HG03097 (cell line): ENCODE results near the gene GATB.

Source experiments
- ATAC-seq: cut with Tn5 transposase; IDR thresholded peaks from one replicate; pipeline ENCODE4 v1.9.1; 2021; ENCODE audit not compliant: unreplicated experiment, low FRiP score

Gene GATB

DNA sequence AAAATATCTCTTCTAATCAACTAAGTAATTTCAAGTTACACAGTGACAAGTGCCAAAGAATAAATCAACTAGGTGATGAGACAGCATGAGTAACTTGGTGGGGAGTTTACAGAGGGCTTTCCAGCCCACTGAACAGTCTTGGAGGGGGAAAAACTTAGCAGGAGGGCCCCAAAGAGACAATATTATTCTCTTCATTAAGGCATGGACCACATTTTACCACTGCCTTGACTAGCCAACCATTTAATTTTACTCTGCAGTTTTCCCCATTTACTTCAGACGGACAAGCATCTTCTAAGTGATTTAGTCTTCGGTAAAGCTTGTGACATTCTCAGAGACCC lies 25.3 kb upstream of the GATB start:
- no peak for ATAC-seq

DNA sequence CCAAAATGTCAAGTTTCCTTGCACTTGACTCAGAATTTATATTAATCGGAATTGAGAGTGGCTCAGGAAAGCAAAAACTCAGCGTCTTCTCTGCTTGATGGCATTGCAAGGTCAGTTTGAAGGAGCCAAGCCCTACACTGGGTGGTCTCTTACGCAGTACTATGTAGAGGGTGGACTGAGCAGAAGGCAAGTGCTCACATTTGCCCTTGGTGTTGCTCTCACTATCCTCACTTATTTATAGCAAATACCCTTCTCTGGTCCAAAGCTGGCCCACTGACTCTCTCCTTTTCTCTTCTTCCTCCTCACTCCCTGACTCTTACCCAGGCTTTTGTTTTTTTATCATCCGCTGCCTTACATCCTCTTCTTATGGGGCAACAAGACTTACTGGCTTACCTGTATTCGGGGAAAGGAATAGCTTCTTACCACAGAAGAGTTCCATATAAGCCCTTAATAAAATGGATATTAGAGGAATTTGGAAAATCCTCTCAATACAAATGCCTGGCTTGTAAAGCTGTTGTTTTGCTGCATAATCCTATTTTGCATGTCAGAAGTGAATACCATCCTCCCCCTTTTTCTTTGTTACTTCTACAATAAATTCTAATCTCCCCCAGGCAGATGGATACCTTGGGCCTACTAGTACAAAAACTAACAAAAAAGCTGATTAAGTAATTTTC lies 24.8 kb upstream of the GATB start:
- no peak for ATAC-seq

DNA sequence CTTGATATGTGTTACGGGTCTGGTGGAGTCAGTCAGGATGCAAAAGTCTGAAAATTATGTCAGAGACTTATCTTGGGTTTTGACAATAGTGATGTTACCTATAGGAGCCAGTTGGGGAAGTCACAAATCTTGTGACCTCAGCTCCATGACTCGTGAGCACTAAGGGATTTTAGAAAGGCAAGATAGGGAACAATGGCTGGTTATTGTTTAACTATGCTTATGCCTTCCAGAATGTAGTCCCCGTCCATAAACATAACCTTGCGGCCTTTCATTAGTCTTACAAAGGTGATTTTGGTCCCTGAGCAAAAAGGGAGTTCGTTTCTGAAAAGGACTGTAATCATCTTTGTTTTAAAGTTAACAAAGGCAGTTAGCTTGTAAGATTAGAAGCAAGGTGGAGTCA lies 23.9 kb upstream of the GATB start:
- ATAC-seq, result no peak

DNA sequence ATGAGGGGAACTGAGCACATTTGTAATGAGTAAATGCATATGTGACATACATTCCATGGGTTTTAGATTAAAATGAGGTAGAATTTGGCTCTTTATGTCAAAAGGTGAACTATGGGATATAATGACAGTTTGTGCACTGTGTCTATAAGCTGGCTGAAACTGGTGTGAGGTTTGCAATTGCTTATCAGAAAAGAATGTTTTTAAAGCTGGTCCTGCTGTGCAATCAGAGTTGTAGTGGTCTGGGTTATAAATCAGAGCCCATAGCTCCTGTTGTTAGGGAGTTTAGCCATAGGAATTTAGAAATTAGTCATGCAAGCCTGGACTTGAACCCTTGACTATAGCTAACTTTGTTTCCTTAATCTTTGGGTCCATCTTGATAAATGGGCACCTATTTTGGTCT lies 23.1 kb upstream of the GATB start:
- ATAC-seq, result no peak

DNA sequence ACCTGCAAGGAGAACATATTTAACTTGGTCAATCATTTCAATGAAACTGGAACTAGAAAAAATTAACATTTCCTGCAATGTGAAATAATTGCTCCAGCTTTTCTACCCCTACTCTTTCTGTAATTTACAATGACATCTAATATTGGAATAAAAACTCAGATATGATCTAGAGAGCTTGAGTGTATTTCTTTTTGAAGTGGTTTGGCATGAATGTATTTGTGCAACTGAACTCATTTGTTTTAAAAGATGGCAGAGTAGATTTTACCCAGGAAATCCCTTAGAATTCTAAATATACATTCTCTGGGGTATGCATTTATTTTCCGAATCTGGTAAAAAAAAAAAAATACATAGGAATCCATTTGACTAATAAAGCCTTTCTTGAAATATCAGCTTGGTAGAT lies 21.5 kb upstream of the GATB start:
- no peak for ATAC-seq

DNA sequence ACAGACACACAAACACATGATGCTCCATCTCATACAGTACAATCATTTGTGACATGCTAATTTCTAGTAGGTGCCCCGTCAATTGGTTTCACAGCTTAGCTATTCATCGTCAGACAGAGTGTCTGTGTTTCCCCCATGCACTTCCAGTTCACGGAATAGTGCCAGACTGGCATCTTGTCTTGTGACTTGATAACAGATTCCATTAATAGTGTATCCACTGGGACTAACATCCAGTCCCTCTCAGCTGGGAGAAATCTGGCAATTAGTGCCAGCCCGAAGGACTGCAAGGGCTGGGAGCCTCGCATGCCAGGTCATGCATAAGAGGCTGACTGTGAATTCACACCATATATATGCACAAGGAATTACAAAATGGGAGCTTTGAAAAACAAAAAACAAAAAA lies 20.2 kb upstream of the GATB start:
- no peak for ATAC-seq

DNA sequence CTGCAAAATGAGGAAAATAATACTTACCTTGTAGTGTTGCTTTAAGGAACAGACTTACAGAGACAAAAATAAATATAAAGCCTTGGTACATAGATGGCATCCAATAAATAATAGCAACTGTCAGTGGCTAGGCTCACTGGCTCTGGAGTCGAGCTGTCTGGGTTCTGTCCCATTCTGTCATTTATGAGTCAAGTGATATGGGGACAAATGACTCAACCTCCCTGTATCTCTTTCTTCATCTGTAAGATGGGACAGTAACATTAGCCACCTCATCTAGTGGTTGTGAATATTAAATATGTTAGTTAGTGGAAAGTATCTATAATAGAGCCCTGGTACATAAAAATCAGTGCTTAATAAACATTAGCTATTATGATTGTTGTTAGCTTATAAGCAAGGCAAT lies 16.7 kb upstream of the GATB start:
- no peak for ATAC-seq

DNA sequence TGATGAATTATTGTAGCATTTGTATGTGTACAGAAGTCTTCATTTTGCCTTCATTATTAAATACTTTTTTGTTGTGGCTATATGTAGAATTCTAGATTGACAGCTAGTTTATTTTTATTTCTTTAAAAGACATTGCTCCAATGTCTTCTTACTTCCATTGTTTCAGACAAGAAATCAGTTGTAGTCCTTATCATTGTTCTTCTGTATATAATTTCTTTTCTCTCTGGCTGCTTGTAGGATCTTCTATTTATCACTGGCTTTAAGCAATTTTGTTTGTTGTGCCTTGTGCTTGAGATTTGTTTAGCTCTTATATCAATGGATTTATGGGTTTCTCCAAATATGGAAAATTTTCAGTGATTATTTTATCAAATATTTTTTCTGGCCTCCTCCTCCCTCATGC lies 13.5 kb upstream of the GATB start:
- no peak for ATAC-seq

DNA sequence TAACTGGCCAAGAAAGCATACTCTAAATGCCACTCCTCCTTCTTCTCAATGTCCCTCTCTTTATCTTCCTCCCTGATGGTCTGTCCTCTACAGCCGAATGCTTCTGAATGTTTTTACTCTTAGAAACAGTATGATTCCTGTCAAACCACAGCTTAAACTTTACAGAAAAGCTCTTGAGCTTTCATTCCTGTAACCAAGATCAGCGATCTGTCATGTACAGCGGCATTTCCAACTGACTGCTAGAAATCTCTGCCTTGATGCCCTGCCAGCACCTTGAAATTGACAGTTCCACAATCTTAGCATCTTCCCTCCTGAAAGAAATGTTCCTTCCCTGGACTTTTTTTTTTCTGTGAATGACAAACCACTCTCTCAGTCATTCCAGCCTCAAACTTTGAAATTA lies 11.5 kb upstream of the GATB start:
- ATAC-seq, result no peak

DNA sequence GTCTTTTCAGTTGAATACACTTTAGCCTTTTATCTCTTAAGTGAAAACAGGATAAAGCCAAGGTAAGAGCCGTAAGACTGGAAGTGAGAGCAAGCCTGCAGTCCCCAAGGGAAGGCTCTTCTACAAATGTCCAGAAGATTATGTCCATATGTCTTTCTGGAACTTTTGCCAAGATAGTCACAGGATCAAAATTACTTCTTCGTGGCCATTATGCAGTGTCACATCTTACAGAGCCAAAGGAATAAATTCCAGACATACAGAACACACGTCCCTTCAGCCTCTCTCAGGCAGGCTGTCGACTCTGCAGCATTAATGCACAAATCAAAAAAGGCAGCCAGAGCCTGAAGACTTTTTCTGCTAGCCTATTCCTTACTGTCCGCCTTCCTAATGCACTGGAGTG lies 10.9 kb upstream of the GATB start:
- no peak for ATAC-seq

DNA sequence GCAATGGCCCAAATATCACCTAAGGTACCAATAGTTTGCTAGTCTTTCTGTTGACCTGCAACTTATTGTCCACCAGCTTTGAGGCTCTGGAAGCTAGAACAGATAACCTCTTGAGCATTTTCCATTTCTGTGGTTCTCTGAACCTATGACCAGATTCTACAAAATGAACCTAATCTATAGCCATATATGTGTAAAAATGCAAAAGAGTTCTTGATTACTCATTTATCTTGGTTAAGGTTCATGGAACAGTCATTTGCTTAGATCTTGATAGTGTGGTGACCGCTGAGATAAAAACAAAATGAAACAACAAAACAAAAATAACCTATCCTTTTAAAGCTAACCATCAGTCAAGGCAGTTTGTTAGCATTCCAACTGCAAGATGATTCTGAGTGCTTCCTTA lies 9.3 kb upstream of the GATB start:
- ATAC-seq, result no peak

DNA sequence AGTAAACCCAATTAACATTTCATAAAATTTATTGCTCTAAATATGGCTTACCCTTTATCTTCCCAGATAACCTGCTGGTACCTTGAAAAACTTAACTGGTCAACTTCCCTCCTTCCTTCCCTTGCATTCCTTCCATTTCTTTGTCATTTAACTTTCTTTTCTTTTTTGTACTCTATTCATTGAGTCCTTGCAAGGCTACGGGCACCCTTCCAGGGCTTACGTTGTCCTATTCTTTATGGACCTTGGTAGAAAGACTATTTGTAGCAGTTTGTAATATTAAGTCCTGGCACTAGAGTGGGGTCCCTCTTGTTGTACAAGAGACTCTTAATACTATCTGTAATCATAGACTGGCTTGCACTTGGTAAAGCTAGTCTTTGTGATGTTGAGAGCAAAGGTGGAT lies 8.0 kb upstream of the GATB start:
- ATAC-seq, result no peak

DNA sequence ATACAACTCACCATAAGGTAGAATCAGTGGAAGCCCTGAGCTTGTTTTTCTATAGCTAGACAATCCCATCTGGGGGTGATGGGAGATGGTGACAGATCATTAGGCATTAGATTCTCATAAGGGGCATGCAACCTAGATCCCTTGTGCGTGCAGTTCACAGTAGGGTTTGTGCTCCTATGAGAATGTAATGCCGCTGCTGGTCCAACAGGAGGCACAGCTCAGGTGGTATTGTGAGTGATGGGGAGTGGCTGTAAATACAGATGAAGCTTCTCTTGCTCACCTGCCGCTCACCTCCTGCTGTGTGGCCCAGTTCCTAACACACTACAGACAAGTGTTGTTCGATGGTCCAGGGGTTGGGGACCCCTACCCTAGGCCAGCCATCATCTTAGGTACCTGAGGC lies 5.9 kb upstream of the GATB start:
- ATAC-seq, result no peak

DNA sequence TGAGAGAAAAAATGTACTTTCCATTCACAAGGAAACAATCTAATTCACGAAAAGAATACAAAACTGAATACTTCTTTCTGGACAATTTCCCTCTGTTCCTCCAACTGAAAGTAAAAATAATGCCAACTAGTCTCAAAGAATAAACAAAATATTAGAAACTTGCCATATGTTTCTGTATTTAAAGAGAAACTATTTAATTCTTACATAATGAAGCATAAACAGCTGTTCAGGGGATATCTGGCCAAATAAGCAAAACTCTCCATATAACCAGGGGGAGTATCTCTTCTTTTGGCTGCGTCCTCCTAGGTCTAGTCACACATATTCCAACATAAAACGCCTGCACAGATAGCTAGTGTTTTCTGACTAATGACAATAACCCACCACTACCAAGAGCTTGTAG lies 805 bp downstream of the GATB start:
- no peak for ATAC-seq

DNA sequence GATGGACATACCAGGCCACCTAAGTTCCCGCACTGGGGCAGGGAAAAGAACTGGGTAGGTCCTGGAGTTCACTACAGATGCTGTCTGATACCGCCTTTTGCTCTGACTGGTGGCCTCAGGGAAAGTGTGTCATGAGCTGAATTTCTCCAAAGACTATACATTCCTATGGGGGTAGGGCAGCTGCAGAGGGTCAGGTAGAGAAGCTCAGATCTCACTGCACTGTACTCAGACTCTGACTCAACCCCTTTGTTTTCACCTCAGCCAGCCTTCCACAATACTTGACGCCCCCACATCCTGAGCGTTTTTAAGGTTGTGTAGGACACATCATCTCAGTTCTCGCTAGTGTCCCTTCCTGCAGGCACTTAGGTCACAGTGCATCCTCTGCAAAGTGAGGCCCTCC lies 7.8 kb downstream of the GATB start:
- ATAC-seq, result no peak

DNA sequence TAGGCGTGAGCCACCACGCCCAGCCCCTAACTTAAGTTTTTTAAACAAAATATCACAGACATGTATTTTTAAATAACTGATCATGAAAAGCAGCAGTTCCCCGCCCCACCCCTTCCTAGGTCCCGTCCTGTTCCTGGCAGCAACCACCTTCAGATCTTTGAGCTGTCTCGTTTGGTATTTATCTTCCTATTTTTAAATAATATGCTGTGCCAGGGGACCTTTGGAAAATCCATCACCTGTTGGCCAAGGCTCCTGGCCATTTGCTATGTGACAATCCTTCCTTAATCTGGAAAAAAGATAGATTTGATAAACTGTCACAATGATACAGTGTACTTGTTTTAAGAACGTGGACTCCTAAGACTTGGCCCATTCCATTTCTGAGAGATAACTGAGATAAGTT lies 10.7 kb downstream of the GATB start:
- no peak for ATAC-seq

DNA sequence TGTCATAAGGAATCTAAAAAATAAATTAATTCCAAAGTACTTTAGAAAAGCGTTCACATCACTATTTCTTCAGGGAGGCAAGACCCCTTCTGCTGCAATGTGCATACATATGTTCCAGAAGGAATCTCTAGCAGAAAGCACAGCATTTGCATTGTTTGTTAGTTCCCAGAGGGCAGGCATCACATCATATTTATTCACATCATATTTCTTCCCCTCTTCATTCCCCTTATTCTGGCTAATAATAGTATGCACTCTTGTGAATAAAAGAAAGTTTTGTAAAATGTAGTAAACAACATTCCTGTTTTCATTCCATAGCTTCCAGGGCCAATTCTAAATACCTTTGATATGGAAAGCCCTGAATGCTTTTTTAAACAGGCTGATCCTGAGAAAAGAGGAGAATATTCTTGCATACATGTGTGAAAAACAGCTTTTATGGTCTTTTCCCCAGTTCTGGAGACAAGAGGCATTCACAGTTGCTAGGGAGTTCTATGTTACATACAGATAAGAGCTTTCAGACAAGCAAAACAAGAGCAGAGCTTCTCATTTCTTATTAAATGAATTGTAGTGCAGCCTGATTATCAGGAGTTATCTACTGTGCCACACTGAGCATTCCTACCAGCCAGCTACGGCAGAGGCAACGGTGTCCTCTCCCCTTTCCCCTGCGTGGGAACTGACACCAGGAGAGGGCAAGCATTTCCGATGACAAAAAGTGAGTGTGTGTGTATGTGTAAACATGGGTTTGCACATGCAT lies 15.2 kb downstream of the GATB start:
- ATAC-seq, result no peak

DNA sequence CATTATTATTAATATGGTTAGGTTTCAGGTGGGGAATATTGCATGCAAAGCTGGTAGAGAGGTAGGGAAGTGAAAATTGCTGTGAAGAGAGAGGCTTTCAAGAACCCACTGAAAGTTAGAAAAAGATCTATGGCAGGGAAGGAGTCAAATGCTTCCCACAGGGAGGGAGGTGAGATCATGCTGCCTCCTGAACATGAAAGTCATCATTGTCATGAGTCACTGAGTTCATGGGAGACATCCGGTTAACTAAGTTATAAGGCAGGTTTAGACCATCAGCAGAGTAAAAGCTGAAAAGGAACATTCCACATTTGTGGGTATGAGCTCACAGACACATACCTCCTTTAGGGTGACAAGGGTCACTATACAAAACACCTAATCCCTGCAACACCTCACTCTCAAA lies 16.2 kb downstream of the GATB start:
- ATAC-seq, result no peak

DNA sequence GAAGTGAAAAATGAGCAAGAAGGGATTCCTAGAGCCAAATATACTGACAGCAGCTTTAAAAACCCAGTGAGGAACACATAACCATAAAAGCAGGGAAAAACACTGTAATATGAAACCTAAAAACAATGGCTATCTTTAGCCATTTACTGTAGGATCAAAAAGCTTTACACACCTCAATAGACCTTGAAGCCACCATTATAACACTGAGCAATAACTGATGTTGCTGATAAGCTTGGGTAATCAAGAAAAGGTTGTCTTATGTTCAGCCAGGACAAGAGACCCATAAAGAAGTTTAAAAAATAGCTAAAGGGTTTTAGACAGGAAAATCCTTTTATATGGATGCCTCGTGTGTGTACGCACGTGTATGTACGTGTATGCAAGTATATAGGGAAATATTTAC lies 16.9 kb downstream of the GATB start:
- no peak for ATAC-seq

DNA sequence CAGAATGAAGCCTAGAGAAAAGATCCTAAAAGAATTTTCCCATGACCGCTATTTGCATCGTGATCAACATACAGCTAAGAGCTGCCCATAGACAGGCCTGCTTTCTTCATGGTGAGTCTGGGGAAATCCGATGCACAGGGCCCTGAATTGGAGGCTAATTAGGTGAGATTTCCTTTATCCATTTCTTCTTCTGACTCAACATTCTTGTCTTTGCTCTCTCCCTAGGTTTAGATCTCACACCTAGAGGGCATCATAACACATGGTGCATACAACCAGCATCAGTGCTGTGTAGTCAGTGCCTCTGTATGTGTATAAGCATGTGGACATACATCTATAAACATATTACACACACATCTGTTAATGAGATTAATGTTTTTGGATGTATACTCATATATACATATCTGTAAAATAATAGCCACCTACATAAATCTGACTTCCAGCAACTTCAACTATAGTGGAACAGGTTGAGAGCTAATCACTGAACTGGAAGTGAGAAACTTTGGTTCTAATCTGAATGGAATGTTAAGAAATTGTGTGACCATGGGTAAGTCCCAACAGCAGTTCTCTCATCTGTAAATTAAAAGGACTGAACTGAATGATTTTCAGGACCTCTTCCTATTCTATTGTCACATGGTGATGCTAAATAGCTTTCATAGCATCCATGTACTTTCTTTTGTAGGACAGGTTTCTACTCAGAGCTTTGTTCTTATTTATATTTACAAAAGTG lies 17.5 kb downstream of the GATB start:
- ATAC-seq, result no peak

DNA sequence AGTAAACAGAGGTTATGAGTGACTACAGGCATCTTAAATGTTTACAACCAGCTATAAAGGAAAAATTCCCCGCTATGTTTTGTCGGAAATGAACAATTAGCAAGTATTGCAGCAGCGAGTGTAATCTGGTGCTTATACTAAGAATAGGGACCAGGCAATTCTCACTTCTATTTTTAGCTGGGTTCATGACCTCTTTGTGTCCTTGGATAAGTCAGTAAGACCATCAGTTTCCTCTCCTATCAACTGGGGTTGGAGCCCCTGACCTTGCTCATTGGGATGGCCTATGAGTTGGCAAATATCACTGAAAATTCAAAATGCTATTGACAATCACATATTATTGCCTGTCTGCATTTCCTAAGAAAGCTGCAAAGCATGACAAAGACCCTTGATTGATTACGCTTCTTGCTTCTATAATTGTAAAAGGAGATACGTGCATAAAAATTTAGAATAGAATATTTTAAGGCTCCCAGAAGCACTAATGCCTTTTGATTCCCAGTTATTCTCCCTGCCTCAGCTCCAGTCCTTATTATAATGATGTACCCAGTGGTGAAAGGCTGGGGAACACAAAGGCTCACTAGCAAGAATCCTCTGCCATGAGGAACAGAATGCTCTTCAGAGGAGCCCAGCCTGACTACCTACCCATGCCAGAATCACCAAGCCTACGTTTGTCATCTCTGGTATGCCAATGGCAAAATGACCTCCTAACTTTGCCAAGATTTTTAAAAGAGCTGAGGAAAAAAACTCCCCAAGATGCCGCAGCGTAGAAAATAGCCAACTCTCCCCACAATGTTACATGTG lies 21.9 kb downstream of the GATB start:
- no peak for ATAC-seq
